CD4-positive, alpha-beta T cell treated with Interferon gamma for 1 hour (primary cell): ENCODE measurements around the gene MIGA2.

Source experiments
- DNase-seq: peaks from one replicate; pipeline ENCODE4 v3.0.0-alpha.2; 2020

The MIGA2 gene

DNA sequence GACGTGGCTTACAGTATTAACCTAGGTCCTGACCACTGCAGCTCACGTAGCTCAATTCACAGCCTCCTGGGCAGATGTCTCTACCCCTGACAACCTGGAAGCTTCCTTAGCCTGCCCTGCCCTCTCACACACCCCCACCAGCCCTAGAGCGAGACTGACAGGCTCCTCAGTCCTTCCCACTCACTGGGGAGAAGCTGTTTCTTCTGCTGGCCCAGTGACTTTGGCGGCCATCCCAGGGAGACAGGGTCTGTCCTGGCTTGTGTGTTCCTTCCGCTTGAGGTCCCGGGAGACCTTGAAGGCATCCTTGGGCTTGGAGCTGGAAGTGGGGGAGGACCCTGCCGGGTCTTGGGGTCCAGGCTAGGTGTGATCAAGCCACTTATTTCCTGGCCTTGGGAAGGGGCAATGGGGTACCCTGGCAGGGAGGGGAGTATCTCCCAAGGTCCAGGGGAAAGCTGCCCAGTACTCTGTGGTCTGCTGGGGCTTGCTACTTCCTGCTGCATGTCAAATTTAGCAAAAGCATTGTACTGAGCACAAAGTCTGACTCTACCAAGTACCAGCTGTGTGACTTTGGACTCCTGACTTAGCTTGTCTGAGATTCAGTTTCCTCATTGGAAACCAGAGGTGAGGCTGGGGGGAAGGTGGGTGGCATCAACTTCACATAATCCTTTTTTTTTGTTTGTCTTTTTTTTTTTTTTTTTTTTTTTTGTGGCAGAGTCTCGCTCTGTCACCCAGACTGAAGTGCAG is 1.9 kb downstream of the MIGA2 start:
- no peak for DNase-seq

DNA sequence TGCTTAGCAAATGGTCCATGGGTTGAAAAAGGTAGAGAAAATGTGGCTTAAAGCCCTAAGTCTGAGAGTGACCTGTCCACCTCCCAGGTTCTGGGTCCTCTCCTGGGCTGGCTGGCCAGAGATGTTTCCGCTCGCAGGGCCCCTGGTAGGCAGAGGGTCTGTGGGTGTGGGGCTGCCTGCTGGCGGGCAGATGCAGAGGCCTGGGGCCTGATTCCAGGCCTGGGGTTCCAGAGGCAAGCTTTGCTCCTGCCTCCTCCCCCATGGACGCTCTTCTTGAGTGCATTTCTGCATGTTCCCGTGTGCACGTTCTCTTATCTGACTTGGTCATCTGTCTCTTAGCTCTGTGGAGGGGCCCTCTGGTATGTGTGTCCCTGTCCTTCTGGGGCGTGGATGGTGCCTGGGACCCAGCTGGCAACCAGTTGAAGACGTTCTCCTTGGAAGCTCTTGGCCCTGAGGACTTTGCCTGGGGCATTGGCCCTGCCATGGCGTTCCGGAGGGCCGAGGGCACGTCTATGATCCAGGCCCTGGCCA is 3.8 kb downstream of the MIGA2 start:
- no peak for DNase-seq

DNA sequence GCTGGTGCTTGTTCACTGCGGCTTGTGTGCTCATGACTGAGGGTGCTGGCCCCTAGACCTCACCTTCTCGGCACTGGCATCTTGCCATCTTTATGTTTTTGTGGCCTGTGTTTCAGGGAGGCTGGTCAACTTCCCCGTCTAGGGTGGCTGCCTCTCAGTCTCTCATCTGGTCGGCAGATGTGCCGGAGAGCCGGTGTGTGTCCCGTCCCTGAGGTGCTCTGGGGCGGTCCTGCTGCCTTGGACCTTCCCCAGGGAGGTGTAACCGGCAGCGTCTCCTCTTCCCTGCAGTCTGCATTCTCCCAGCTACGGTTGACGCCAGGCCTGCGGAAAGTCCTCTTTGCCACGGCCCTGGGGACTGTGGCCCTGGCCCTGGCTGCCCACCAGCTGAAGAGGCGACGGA is 5.6 kb downstream of the MIGA2 start:
- no peak for DNase-seq

DNA sequence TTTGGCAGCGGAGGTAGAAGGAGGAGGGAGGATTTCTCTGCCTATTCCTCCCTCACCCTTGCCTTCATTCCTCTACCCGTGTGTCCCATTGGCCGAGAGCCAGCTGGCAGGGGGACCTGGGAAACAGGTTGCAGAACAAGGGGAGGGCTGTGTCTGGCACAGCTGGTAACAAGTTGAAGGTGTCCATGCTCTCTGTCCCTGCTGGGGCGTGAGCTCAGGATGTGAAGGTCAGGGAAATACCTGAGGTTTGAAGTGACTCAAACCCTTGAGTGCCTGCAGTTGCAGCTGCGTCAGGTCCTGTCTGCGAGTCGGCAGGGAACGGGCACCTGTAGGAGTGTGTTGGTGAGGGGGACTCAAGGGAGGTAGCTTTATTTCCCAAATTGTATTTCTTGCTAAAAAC is 16.2 kb downstream of the MIGA2 start:
- DNase-seq: no peak

DNA sequence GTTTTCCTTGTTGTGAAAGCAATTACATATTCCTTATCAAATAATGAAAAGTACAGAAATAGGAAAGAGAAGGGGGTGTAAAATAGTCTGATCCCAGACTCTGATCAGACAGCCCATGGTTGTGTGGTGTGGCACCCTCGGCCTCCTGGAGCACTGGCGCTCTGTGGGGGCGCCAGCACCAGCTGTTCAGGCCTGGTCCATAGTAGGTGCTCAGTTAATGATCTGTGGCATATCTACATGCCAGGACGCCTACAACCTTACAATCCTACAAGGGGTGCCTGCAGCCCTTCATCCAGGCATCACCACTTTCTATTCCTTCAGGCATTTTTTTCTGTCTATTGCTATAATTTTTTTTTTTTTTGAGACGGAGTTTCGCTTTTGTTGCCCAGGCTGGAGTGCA is 16.6 kb downstream of the MIGA2 start:
- DNase-seq: no peak

DNA sequence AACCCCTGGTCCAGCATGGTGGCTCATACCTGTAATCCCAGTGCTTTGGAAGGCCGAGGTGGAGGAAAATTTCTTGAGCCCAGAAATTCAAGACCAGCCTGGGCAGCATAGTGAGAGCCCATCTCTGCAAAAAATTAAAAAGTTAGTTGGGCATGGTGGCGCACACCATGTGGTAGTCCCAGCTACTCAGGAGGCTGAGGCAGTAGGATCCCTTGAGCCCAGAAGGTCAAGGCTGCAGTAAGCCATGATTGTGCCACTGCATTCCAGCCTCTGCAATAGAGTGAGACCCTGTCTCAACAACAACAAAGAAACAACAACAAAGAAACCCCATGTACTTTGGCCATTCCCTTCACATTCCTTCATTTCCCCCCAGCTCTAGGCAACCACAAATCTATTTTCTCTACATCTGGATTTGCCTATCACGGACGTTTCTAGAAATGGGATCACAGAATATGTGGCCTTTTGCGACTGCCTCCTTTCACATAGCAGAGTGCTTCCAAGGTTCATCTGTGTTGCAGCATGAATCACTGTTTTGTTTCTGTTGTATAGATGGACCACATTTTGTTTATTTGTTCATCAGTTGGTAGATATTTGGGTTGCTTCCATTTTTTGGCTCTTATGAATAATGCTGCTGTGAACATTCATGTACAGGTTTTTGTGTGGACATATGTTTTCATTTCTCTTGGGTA is 17.9 kb downstream of the MIGA2 start:
- DNase-seq: no peak

DNA sequence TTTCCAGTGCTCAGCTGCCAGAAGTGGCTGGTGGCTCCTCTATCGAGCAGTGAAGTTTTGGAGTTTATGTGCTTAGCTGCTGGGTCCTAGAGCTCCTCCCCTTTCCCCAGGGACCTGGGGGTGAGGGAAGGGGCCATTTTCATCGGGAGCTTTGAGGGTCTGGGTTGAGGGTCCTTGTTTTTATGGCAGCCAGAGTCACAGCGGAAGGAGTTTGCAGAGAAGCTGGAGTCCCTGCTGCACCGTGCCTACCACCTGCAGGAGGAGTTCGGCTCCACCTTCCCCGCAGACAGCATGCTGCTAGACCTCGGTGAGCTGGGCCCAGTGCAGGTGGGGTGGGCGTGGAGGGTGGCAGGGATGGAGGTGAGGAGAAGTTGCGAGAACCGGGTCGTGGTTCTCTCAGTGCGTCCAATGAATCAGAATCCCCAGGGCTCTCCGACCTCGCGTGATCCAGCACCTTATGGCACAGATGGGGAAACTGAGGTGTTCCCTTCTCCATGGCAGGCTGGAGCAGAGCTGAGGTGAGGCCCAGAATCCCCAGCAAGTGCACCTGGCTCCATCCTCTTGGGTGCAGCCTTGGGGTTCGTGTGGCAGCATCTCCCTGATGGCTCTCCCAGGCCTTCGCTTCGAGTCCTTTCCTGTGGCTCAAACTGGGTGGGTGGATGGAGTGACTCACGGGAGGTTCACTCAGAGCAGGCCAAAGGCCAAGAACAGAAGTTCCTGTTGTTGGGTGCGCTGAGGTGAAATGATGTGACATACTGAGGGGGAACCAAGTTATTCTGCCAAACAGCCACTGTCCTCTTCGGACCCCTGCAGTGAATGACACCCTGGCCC is 22.8 kb downstream of the MIGA2 start:
- DNase-seq: no peak

DNA sequence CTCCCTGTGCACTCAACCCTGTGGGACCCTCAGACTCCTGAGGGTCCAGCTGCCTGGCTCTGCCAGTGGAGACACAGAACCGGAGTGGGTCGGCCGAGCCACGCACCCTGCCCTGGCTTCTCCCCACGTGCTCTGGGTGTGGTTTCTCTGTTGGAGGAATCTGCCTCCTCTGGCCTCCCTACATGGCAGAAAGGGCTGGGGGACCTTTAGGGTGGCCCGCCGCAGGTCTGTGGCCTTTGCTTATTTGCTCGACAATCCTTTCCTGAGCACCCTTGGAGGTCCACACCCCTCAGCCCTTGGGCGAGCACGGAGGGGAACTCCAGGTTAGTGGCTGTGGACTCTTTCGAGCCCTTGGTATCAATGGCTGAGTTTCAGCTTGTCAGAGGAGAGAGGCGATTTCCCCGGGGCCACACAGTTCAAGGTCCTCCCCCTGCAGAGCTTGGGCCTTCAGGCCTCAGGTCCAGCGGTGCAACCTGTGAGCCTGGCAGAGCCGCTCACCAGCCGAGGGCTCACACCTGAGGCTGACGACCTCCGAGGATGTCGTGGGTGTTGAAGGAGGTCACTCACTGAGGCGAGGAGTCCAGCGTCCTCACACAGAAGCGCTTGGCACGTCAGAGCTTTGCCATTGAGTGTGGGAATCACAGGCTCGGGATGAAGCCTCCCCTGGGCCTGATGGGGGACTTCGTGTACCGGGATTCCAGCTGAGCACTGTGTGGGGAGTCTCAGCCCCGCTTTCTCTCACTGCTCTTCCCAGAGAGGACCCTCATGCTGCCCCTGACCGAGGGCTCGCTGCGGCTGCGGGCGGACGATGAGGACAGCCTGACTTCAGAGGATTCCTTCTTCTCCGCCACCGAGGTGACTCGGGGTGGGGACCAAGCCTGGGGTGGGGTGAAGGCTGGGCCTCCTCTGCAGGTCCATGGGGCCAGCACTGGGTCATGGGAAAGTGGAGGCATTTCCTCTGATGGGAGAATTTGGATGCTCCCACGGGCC is 23.7 kb downstream of the MIGA2 start:
- no peak for DNase-seq

DNA sequence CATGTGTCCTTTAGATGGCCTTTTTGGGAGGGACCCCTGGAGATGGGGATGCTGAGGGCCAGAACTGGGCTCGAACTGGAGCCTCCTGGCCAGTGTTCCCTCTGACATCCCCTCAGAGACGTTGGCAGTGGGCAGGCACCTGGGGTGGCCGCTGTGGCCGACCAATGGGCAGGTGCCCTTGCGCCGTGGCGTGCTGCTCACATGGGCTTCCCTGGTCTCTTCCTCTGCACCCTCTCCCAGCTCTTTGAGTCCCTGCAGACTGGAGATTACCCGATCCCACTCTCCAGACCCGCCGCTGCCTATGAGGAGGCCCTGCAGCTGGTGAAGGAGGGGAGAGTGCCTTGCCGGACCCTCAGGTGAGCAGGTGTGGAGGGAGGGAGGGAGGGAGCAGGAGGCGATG is 24.6 kb downstream of the MIGA2 start:
- DNase-seq: no peak

DNA sequence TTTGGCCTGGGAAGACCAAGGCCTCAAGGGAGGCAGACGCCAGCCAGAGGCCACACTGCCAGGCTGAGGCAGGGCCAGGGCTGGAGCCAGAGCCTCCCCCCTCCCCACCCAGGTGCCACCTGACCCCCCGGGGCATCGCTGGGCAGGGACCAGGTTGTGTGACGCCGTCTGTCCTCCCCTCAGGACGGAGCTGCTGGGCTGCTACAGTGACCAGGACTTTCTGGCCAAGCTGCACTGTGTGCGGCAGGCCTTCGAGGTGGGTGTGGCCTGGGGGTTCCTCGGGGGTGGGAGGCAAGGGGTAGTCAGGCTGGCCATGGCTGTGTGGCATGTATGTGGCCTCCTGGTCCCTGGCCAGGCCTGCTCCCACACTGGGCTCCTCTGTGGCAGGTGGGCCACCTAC is 26.6 kb downstream of the MIGA2 start:
- no peak for DNase-seq

DNA sequence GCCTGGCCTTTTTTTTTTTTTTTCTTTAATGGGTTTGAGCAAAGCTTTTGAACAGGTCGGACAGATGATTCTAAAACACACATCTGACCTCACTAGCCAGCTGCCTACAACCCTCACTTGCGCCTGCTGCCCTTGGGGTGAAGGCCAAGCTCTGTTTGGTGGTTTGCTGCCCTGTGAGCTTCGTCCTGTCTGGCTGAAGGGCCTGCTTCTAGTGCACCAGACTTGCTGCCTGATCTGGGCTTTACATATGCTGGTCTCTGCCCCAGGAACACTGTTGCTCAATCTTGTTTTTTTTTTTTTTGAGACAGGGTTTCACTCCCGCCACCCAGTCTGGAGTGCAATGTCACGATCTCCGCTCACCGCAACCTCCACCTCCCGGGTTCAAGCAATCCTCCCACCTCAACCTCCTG is 28.1 kb downstream of the MIGA2 start:
- no peak for DNase-seq

DNA sequence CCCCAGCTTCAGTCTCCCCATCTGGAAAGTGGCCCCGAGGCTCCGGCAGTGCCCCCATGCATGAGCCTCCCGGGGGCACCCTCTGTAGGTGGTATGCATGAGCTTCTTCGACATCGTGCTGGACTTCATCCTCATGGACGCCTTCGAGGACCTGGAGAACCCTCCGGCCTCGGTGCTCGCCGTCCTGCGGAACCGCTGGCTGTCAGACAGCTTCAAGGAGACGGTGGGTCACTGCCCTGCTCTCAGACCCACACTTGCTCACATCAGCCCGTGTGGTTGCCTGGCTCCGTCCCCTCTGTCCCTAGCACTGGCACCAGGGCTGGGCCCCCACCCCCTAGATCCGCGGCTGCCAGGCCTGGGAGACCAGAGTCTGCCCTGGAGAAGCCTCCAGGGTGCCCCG is 31.7 kb downstream of the MIGA2 start:
- DNase-seq: no peak

DNA sequence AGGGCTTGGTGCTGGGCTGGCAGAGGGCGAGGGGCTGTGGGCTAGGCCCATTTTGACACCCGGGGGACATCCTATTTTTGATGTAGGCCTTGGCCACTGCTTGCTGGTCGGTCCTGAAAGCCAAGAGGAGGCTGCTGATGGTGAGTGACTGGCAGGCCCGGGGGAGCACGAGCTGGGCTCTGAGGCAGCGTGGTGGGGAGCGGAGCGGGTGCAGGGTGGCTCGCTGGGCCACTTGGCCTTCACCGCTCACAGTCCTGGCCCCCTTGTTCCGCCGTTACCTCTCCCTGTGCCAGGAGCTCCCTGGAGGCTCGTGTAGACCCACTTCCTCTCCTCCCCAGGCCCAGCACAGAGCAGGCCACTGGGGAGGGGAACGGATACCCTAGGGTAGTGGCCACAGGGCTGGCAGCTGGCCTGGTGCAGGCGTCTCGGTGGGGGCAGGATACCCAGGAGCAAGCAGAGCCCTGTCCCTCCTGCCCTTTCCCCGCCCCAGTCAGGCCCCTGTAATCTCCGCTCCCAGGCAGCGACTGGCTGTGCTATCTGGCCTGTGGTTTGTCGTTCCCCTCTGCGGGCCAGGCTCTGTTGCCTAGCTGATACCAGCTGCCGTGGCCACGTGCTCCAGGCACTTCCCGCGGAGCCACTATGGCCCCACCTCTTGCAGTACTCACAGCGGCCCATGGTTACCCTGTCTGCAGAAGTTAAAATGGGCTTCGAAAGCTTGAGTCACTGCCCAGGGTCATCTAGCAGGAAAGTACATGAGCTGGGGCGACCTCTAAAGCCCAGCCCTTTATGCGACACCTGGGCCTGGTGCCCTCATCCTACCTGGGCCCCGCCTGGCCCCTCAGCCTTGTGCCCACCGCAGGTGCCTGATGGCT is 32.8 kb downstream of the MIGA2 start:
- DNase-seq: peak; percentile 75

DNA sequence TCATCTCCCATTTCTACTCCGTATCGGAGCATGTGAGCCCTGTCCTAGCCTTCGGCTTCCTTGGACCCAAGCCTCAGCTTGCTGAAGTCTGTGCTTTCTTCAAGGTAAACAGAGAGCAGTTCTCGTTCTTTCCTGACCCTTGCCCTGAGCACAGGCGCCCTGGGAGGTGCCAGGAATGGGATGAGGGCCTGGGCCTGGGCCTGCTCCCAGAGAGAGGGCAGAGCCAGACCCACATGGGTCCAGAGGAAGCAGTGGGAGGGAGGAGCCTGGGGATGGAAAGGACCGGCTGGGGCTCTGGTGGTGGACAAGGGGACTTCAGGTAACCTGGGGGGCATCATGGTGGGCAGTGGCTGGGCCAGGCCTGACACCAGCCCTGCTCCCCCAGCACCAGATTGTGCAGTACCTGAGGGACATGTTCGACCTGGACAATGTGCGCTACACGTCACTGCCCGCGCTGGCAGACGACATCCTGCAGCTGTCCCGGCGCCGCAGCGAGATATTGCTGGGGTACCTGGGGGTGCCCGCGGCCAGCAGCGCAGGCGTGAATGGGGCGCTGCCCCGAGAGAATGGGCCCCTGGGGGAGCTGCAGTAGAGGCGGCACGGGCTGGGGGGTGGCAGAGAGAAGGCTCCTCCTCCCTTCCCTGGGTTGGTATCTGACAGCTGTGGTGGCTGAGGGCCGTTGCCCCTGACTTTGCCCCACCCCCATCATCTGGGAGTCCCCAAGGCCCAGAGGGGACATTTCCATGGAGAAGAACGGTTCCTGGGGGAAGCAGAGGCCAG is 33.6 kb downstream of the MIGA2 start:
- DNase-seq: no peak

DNA sequence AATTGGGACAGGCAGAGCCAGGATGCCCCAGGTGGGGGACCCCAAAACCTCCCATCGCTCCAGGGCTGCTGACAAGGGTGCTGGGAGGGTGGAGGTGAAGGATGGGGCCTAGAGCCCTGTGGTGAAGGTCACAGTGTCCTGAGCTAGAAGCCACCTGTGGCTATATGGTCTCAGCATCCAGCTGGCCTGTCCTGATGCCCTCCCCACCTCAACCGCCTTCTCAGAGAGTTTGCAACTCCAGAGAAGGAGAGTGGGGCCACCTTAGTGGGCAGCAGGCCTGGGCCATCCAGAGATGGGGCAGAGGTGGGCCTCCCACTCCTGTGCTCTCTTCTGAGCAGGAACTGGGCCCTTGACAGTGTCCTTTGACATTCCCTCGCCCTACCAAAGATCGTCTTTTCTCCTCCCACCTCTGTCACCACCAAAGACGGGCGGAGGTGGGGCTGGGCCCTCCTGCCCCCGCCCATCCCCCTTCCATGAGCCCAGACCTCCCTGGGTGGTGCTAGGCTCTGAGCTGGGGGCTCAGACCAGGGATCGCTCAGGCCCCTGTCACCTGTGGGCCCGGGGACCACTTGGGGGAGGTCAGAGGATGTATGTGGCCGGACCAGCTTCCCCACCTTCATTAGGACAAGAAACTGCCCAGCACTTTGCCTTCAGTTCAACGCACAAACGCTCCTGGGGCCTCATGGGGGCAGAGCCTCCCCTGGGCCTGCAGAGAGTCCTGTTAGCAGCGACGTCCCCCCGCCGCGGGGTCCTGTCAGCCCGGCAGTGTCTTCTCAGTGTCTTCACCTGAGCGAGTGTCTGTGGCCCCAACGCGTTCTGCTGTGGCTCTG is 34.5 kb downstream of the MIGA2 start:
- DNase-seq: no peak

DNA sequence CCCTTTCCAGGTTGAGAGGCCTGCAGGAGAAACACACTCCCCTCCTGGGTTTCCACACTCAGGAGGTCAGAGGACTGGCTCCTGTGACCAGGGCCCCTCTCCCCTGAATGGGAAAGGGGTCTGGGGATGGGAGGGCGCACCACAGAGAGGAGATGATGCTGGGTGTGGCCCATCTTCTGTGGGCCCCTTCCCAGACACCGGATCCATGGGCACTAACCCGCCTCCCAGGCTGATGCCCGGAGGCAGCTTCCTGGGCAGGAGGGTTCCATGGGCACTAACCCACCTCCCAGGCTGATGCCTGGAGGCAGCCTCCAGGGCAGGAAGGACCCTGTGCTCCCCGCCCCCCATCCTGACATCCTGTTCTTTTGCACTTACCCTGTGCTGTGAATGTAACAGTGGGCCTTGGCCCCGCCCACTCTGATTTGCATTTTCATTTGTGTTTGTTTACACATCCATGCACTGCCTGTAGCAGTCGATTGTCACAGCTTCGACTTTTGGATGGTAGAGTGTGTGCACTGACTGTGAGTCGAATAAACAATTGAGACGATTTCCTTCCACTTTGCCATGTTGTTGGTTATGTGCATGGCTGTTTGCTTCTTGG is 35.2 kb downstream of the MIGA2 start:
- DNase-seq: no peak

DNA sequence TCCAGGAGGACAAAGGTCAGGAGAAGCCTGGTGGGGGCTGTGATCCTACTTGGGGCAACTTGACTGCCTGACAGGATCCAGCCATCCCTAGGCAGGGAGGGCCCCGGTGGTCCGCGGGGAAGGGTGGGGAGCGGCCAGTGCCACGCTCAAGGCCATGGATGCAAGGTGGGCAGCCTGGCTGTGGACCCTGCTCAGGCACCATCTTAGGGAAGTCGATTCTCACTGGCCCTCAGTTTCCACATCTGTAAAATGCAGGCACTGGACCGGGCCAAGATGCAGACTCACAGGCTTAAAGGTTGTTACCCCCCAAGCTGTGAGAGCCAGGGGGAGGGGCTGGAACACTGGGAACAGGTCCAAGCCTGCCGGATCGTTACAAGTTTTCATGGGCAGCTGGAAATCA is 35.7 kb downstream of the MIGA2 start:
- DNase-seq: no peak

DNA sequence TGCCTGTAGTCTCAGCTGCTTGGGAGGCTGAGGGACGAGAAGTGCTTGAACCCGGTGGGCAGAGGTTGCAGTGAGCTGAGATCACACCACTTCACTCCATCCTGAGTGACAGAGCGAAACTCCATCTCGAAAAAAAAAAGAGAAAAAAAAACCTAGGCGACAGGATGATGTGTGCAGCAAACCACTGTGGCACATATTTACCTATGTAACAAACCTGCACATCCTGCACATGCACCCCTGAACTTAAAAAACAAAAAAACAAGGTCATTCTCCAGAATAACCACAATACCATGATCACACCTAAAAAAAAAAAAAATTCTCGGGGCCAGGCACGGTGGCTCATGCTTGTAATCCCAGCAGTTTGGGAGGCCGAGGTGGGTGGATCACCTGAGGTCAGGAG is 37.0 kb downstream of the MIGA2 start:
- no peak for DNase-seq

DNA sequence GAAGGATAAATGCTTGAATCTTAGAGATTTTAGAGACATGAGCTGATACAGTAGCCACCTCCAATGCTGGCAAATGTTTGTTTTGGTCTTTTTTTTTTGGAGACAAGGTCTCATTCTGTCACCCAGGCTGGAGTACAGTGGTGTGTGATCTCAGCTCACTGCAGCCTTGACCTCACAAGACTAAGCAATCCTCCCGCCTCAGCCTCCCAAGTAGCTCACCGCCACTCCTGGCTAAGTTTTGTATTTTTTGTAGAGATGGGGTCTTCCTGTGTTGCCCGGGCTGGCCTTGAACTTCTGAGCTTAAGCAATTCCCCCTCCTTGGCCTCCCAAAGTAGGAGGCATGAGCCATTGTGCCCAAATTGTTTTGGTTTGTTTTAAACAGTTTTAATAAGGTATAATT is 37.7 kb downstream of the MIGA2 start:
- no peak for DNase-seq
